Kidney (tissue), 14 donors: ENCODE data around the gene MRPS10. TPM values are rescaled to one million over a fixed set of nuclear protein-coding genes. Genes with fewer than 3 reads are reported as not detected.

Experiments
- DNase-seq, 5 donors: peaks; one replicate each; pipeline ENCODE4 v3.0.0-alpha.2; 2013 to 2020
- FAIRE-seq: peaks from 2 replicates; lab custom pipeline; 2012; peaks lifted over from hg19 to GRCh38; lab: Jason Lieb, UNC
- H3K27ac ChIP-seq, 2 donors: one replicate each; pipeline ENCODE4 v1.7.0; 2013; ENCODE audit warnings: low read depth in 2 of 2, low read length in 2 of 2, inconsistent platforms in 1 of 2
- H3K27me3 ChIP-seq: one replicate; pipeline ENCODE4 v1.7.1; 2013; ENCODE audit warnings: low read length, inconsistent platforms; ENCODE audit not compliant: control insufficient read depth, insufficient read depth
- H3K36me3 ChIP-seq, 3 donors: one replicate each; pipeline versions ENCODE4 v1.7.0 to v1.7.1; 2013; ENCODE audit warnings: low read length in 3 of 3, control low read depth in 1 of 3, inconsistent platforms in 1 of 3; ENCODE audit not compliant: insufficient read depth in 3 of 3, control insufficient read depth in 2 of 3
- H3K4me1 ChIP-seq, 3 donors: one replicate each; pipeline versions ENCODE4 v1.7.0 to v1.7.1; 2013; ENCODE audit warnings: low read length in 3 of 3, inconsistent platforms in 1 of 3, low read depth in 1 of 3; ENCODE audit not compliant: control insufficient read depth in 2 of 3, insufficient read depth in 2 of 3
- H3K4me3 ChIP-seq, 3 donors: one replicate each; pipeline versions ENCODE4 v1.7.0 to v1.8.1; 2013; ENCODE audit warnings: low read length in 3 of 3, control low read depth in 1 of 3, inconsistent platforms in 1 of 3
- H3K9ac ChIP-seq, 3 donors: one replicate each; pipeline versions ENCODE4 v1.7.0 to v1.7.1; 2013; ENCODE audit warnings: low read length in 3 of 3, control low read depth in 1 of 3, inconsistent platforms in 1 of 3
- H3K9me3 ChIP-seq, 3 donors: one replicate each; pipeline versions ENCODE4 v1.7.0 to v1.7.1; 2013; ENCODE audit warnings: low read length in 3 of 3, control low read depth in 1 of 3, inconsistent platforms in 1 of 3; ENCODE audit not compliant: control insufficient read depth in 2 of 3, insufficient read depth in 1 of 3
- intact Hi-C: fragments of 100-400 bp; cut with DNase I; formaldehyde crosslinking; loops from one replicate; pipeline ENCODE4 v1.11.1; 2022
- polyA plus RNA-seq: library from polyadenylated mRNA; stranded (reverse); fragments of 350-450 nt; fragmentation: Illumina TruSeq; extraction: RNeasy Lipid Tissue Mini Kit (QIAGEN cat#74804); gene quantifications from one replicate; pipeline ENCODE4 v1.2.3, GENCODE V29; 2014; ENCODE audit warnings: low read depth, low replicate concordance; ENCODE audit not compliant: insufficient read depth
- total RNA-seq: library from RNA; stranded (reverse); fragmentation: NEBNext Ultra II Directional; extraction: Animal tissue kit (Norgen Biotek cat#: 25700); gene quantifications from one replicate; pipeline ENCODE4 v1.2.1, GENCODE V29; 2021
- TF ChIP-seq, protein P1 (sequence below): IDR thresholded peaks from 3 replicates; pipeline ENCODE4 v1.5.1; 2012; ENCODE audit warnings: mild to moderate bottlenecking, moderate library complexity, borderline replicate concordance; ENCODE audit not compliant: insufficient read depth; ENCODE audit errors: extremely low read depth
- donor health status: control.
- donor health status: control.
- donor health status: control.
- donor health status: control.
- donor health status: control.
- donor health status: DM: yes; HTN: yes; CAD: no.
- donor health status: Normal renal cell carcinoma (clear cell type).

Gene MRPS10
- total and polyA plus RNA-seq, 2 donors from 2014 or later, result 28.0 to 39.6 TPM

- FAIRE-seq (no peak), DNase-seq (peak in 2 of 5 donors; percentile 4 to 20)
- no peaks in the 10 kb centered on the region for H3K9me3 ChIP-seq
- peak overlapping the region in 1 of 2 donors; percentile 73 for H3K27ac ChIP-seq
- H3K27me3 ChIP-seq, result no peaks in the 10 kb centered on the region
- no peak overlapping the region for H3K4me3 ChIP-seq
- TF ChIP-seq, protein P1, sequence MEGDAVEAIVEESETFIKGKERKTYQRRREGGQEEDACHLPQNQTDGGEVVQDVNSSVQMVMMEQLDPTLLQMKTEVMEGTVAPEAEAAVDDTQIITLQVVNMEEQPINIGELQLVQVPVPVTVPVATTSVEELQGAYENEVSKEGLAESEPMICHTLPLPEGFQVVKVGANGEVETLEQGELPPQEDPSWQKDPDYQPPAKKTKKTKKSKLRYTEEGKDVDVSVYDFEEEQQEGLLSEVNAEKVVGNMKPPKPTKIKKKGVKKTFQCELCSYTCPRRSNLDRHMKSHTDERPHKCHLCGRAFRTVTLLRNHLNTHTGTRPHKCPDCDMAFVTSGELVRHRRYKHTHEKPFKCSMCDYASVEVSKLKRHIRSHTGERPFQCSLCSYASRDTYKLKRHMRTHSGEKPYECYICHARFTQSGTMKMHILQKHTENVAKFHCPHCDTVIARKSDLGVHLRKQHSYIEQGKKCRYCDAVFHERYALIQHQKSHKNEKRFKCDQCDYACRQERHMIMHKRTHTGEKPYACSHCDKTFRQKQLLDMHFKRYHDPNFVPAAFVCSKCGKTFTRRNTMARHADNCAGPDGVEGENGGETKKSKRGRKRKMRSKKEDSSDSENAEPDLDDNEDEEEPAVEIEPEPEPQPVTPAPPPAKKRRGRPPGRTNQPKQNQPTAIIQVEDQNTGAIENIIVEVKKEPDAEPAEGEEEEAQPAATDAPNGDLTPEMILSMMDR, result no peak
- intact Hi-C loops, result no loop called here
- H3K9ac ChIP-seq, result peak overlapping the region in 1 of 3 donors; percentile 55
- peaks cover 7 to 18% (median 12%) of the 10 kb centered on the region in 3 donors for H3K4me1 ChIP-seq
- H3K36me3 ChIP-seq, result no peaks in the 10 kb centered on the region
Measured at GRCh38 chr6:42226161-42226611, 8.5 kb upstream of the MRPS10 start.

DNA sequence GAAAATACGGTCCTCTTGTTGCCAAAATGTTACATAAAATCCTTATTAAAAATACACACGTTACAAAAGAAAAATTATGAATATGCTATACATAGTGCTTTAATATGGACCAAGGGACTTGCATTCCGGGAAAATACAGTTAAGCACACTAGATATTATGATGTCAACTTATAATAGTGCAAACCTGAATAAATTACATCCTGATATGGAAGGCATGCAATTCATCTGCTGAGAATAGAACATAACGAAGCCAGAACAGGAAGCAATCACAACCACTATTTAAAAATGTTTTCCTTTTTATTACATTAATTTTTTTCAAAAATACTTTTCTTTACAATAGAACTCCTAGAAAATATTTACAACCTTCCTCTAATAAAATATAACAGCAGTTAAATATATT is 7.8 kb upstream of the MRPS10 start:
- H3K27me3 ChIP-seq, result no peaks in the 10 kb centered on the region
- no peak for DNase-seq
- no peak overlapping the region for H3K9ac ChIP-seq
- no peaks in the 10 kb centered on the region for H3K36me3 ChIP-seq
- peaks cover 7 to 18% (median 12%) of the 10 kb centered on the region in 3 donors for H3K4me1 ChIP-seq
- no peak for FAIRE-seq
- TF ChIP-seq, protein P1, result no peak
- intact Hi-C loops, result no loop called here
- no peak overlapping the region for H3K4me3 ChIP-seq
- H3K27ac ChIP-seq, result no peak overlapping the region
- H3K9me3 ChIP-seq, result no peaks in the 10 kb centered on the region

DNA sequence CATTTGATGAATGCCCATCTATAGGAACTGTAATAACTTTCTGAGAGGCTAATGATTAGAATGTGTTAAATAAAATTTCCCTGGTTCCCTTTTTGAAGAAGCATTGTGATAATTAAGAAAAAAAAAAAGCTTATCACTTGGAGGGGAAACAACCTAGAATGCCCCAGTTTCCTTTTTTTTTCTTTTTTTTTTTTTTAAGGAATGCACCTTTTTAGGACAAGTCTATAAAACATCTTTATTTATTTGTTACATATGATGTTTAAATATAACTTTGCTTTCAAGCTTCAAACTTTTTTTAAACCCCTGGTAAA is 7.3 kb upstream of the MRPS10 start:
- Histone ChIP-seq H3K27me3 (no peaks in the 10 kb centered on the region), H3K4me3 (no peak overlapping the region), H3K4me1 (peaks cover 7 to 18% (median 12%) of the 10 kb centered on the region in 3 donors), H3K9me3 (no peaks in the 10 kb centered on the region), H3K9ac (no peak overlapping the region), H3K27ac (no peak overlapping the region), H3K36me3 (no peaks in the 10 kb centered on the region)
- no peak for DNase-seq
- FAIRE-seq, result no peak
- intact Hi-C loops, result no loop called here
- TF ChIP-seq, protein P1, result no peak
